B cell (primary cell): ENCODE measurements around the gene METTL24. TPM values are rescaled to one million over a fixed set of nuclear protein-coding genes. Genes with fewer than 3 reads are reported as not detected.

Source experiments
- ATAC-seq: fragments of 200-7000 bp; cut with Tn5 transposase; one replicate; pipeline ENCODE4 v1.10.0; 2021; ENCODE audit warnings: low read depth, mild to moderate bottlenecking, moderate number of reproducible peaks, moderate library complexity
- CTCF ChIA-PET: fragments of 350-600 bp; sonication (Branson Sonifier 250); formaldehyde crosslinking; loops from one replicate; lab custom pipeline; 2021; ENCODE audit warnings: antibody characterized with exemption, inconsistent platforms; lab: Charles Lee
- POLR2A ChIA-PET: fragments of 350-600 bp; sonication (Branson Sonifier 250); formaldehyde crosslinking; loops from one replicate; lab custom pipeline; 2021; ENCODE audit warnings: antibody characterized with exemption; lab: Charles Lee
- DNase-seq: peaks from one replicate; pipeline ENCODE4 v3.0.0; 2013
- H2AFZ ChIP-seq: 2 replicates; pipeline ENCODE4 v1.6.1; 2012; ENCODE audit warnings: mild to moderate bottlenecking, low read depth, low read length; ENCODE audit not compliant: insufficient read depth, poor library complexity, severe bottlenecking
- H3K27ac ChIP-seq, 2 donors: 1 replicate in 1 of 2; 2 replicates in 1 of 2; pipeline ENCODE4 v1.5.1; 2012 to 2013; ENCODE audit warnings: low read length in 2 of 2, mild to moderate bottlenecking in 2 of 2, moderate library complexity in 1 of 2
- H3K27me3 ChIP-seq, 4 experiments: fragments of 200-600 bp in 1 of 4; sonication (generic) in 1 of 4; replicated peaks in 1 of 4; 1 replicate in 2 of 4; 2 replicates in 2 of 4; pipeline versions ENCODE4 v1.6.1 to v1.7.0; 2013 to 2016; ENCODE audit warnings: low read length in 3 of 4, mild to moderate bottlenecking in 2 of 4, mixed read lengths in 1 of 4, moderate library complexity in 1 of 4; ENCODE audit not compliant: insufficient read depth in 4 of 4, control insufficient read depth in 3 of 4; ENCODE audit errors: control extremely low read depth in 1 of 4
- H3K36me3 ChIP-seq, 2 experiments: replicated peaks in 1 of 2; 1 replicate in 1 of 2; 2 replicates in 1 of 2; pipeline versions ENCODE4 v1.6.1 to v1.7.1; 2013; ENCODE audit warnings: low read length in 1 of 2; ENCODE audit not compliant: insufficient read depth in 2 of 2, control insufficient read depth in 1 of 2; ENCODE audit errors: control extremely low read depth in 1 of 2, extremely low read depth in 1 of 2
- H3K4me1 ChIP-seq, 2 donors: fragments of 200-600 bp in 1 of 2; sonication (generic) in 1 of 2; 1 replicate in 1 of 2; 2 replicates in 1 of 2; pipeline versions ENCODE4 v1.5.1 to v1.6.1; 2013 to 2017; ENCODE audit warnings: low read length in 2 of 2; ENCODE audit not compliant: control insufficient read depth in 2 of 2, insufficient read depth in 2 of 2
- H3K4me2 ChIP-seq: replicated peaks from 2 replicates; pipeline ENCODE3; 2012; ENCODE audit warnings: mild to moderate bottlenecking, low read depth, low read length; ENCODE audit not compliant: poor library complexity, severe bottlenecking
- H3K4me3 ChIP-seq, 5 experiments: fragments of 200-600 bp in 1 of 5; sonication (generic) in 1 of 5; 1 replicate in 3 of 5; 2 replicates in 2 of 5; pipeline versions ENCODE4 v1.5.1 to v1.7.0; 2011 to 2016; ENCODE audit warnings: low read length in 4 of 5, mild to moderate bottlenecking in 4 of 5, low read depth in 2 of 5, control low read depth in 1 of 5, moderate library complexity in 1 of 5; ENCODE audit not compliant: insufficient read depth in 1 of 5; ENCODE audit errors: control extremely low read depth in 1 of 5, extremely low read depth in 1 of 5
- H3K79me2 ChIP-seq: fragments of 200-600 bp; sonication (generic); one replicate; pipeline ENCODE4 v1.6.0; 2016; ENCODE audit warnings: low read length; ENCODE audit not compliant: control insufficient read depth, insufficient read depth
- H3K9ac ChIP-seq: fragments of 200-600 bp; sonication (generic); 2 replicates; pipeline ENCODE4 v1.6.1; 2017; ENCODE audit warnings: mild to moderate bottlenecking, low read length, moderate library complexity
- H3K9me3 ChIP-seq, 3 donors: one replicate each; pipeline versions ENCODE4 v1.6.1 to v1.7.1; 2013; ENCODE audit warnings: low read length in 2 of 3; ENCODE audit not compliant: control insufficient read depth in 2 of 3, insufficient read depth in 1 of 3; ENCODE audit errors: control extremely low read depth in 1 of 3
- H4K20me1 ChIP-seq: 2 replicates; pipeline ENCODE4 v1.6.0; 2012; ENCODE audit warnings: mild to moderate bottlenecking, low read length; ENCODE audit not compliant: insufficient read depth, control insufficient read depth, poor library complexity, severe bottlenecking
- H3K27ac Mint-ChIP-seq: one replicate; pipeline ENCODE4 v1.8.0; 2021; ENCODE audit warnings: mixed read lengths
- H3K27me3 Mint-ChIP-seq: one replicate; pipeline ENCODE4 v1.8.0; 2021; ENCODE audit warnings: mixed read lengths
- H3K4me1 Mint-ChIP-seq: one replicate; pipeline ENCODE4 v1.8.0; 2021; ENCODE audit warnings: mixed read lengths
- H3K4me3 Mint-ChIP-seq: one replicate; pipeline ENCODE4 v1.8.0; 2021; ENCODE audit warnings: mixed read lengths
- H3K9me3 Mint-ChIP-seq: one replicate; pipeline ENCODE4 v1.8.0; 2022; ENCODE audit warnings: mixed read lengths; ENCODE audit not compliant: insufficient read depth
- CTCF ChIP-seq: fragments of 200-600 bp; IDR thresholded peaks from one replicate; pipeline ENCODE4 v1.8.0; 2022; ENCODE audit warnings: antibody characterized with exemption, mild to moderate bottlenecking
- EZH2 ChIP-seq: IDR thresholded peaks from 2 replicates; pipeline ENCODE4 v1.6.1; 2012; ENCODE audit warnings: borderline replicate concordance, low read depth, mild to moderate bottlenecking, moderate library complexity, low read length; ENCODE audit not compliant: insufficient read depth, poor library complexity, severe bottlenecking
- WGBS: methylation state at CpG from one replicate; pipeline ENCODE4 v1.1.5; 2013; ENCODE audit warnings: missing lambda C conversion rate; ENCODE audit not compliant: insufficient coverage; 5-methylcytosine and 5-hydroxymethylcytosine counted together
- intact Hi-C: fragments of 100-400 bp; cut with micrococcal nuclease; formaldehyde crosslinking; loops from one replicate; pipeline ENCODE4 v1.10.0; 2022
- polyA plus RNA-seq: library from polyadenylated mRNA; depleted of rRNA; stranded (reverse); fragments of >200 nt; gene quantifications from 2 replicates; pipeline ENCODE4 v1.2.3, GENCODE V29; 2012
- total RNA-seq, 2 donors: library from RNA; stranded (reverse); fragments of 120-200 nt in 1 of 2; gene quantifications; 1 replicate in 1 of 2; 2 replicates in 1 of 2; pipeline versions ENCODE4 v1.2.3 to v1.2.4, GENCODE V29; 2013 to 2022

The METTL24 gene
- total and polyA plus RNA-seq, 2 donors (not counting 1 experiment from before 2014, with no cell fraction given) = not detected

GRCh38 chr6:110283657-110284056 lies 74.5 kb downstream of the METTL24 start:
- intact Hi-C loops = no loop called here
- ATAC-seq (no peak), DNase-seq (no peak)
- no peak overlapping the region for H3K27ac ChIP-seq
- Mint-ChIP-seq H3K27me3 (peaks cover 24% of the 10 kb centered on the region), H3K4me1 (no peaks in the 10 kb centered on the region), H3K27ac (no peak overlapping the region), H3K9me3 (peaks cover 5% of the 10 kb centered on the region), H3K4me3 (no peak overlapping the region)
- no peak overlapping the region for H3K9ac ChIP-seq
- H3K4me2 ChIP-seq = no peak overlapping the region
- no peak overlapping the region for H2AFZ ChIP-seq
- WGBS = no CpG with 5 or more reads among the region's 2 CpGs
- no peaks in the 10 kb centered on the region for H4K20me1 ChIP-seq
- H3K79me2 ChIP-seq = no peaks in the 10 kb centered on the region
- no peaks in the 10 kb centered on the region for H3K36me3 ChIP-seq
- H3K9me3 ChIP-seq = peaks cover 0 to 3% (median 2%) of the 10 kb centered on the region in 3 donors
- TF ChIP-seq CTCF (no peak), EZH2 (no peak)
- H3K4me3 ChIP-seq = no peak overlapping the region
- CTCF ChIA-PET = no interaction called here
- H3K27me3 ChIP-seq = peaks cover 0 to 3% (median 0%) of the 10 kb centered on the region in 4 experiments
- POLR2A ChIA-PET = no interaction called here
- H3K4me1 ChIP-seq = no peaks in the 10 kb centered on the region

- DNase-seq = no peak
- Histone ChIP-seq H3K4me2 (no peak overlapping the region), H3K4me1 (no peaks in the 10 kb centered on the region), H3K27me3 (peaks cover 0 to 3% (median 0%) of the 10 kb centered on the region in 4 experiments), H3K4me3 (no peak overlapping the region), H3K9ac (no peak overlapping the region), H3K79me2 (no peaks in the 10 kb centered on the region), H4K20me1 (no peaks in the 10 kb centered on the region), H3K27ac (no peak overlapping the region), H3K9me3 (peaks cover 0 to 3% (median 2%) of the 10 kb centered on the region in 3 donors), H3K36me3 (no peaks in the 10 kb centered on the region), H2AFZ (no peak overlapping the region)
- intact Hi-C loops = no loop called here
- CTCF ChIA-PET = no interaction called here
- TF ChIP-seq EZH2 = no peak
- no peak for TF ChIP-seq CTCF
- POLR2A ChIA-PET = no interaction called here
- Mint-ChIP-seq H3K27ac (no peak overlapping the region), H3K4me3 (no peak overlapping the region), H3K4me1 (no peaks in the 10 kb centered on the region), H3K27me3 (peaks cover 31% of the 10 kb centered on the region), H3K9me3 (peaks cover 5% of the 10 kb centered on the region)
- WGBS = 86% methylated on average over 1 of the region's 1 CpG
- no peak for ATAC-seq
These were observed 75.7 kb downstream of the METTL24 start for GRCh38 chr6:110282412-110282811.
